ENCODE data around the gene CPT1B.
"Not testable (repeated sequence)": the region's sequence is repeated elsewhere in the genome, so short reads cannot be mapped to it uniquely, and the experiment has no call there.

CPT1B gene

GRCh38 chr22:50545522-50546325 lies 32.5 kb downstream of the CPT1B start, which contains the start of gene KLHDC7B:
KLHDC7B (plus strand) TSS chr22:50545899; CDS start chr22:50546244, 345 bp downstream.
- ATAC-seq (ENCODE audit: low read depth) (no peak), DNase-seq (ENCODE audit: low spot score) (no peak)
- no peaks in the 10 kb centered on the region for H3K36me3 ChIP-seq (ENCODE audit: low read depth)
- H3K27me3 ChIP-seq (ENCODE audit: insufficient read depth, poor library complexity, severe bottlenecking) = no peaks in the 10 kb centered on the region
- no peak within 1 kb of the TSS for H3K4me3 ChIP-seq (ENCODE audit: severe bottlenecking)
- no peak for TF ChIP-seq CTCF (IDR thresholded peaks at IDR 0.05; ENCODE audit: poor library complexity, severe bottlenecking)
- peak within 1 kb of the TSS; percentile 11 for H3K27ac ChIP-seq (ENCODE audit: poor library complexity, severe bottlenecking)
- H3K9me3 ChIP-seq (ENCODE audit: severe bottlenecking) = no peaks in the 10 kb centered on the region
- peaks cover 21% of the 10 kb centered on the region for H3K4me1 ChIP-seq (ENCODE audit: insufficient read depth, poor library complexity, severe bottlenecking)

- H3K27ac ChIP-seq (ENCODE audit: poor library complexity, severe bottlenecking) = peak overlapping the region; percentile 11
- peaks cover 27% of the 10 kb centered on the region for H3K4me1 ChIP-seq (ENCODE audit: insufficient read depth, poor library complexity, severe bottlenecking)
- H3K36me3 ChIP-seq (ENCODE audit: low read depth) = no peaks in the 10 kb centered on the region
- H3K9me3 ChIP-seq (ENCODE audit: severe bottlenecking) = no peaks in the 10 kb centered on the region
- no peak for TF ChIP-seq CTCF (IDR thresholded peaks at IDR 0.05; ENCODE audit: poor library complexity, severe bottlenecking)
- H3K27me3 ChIP-seq (ENCODE audit: insufficient read depth, poor library complexity, severe bottlenecking) = no peaks in the 10 kb centered on the region
- DNase-seq (ENCODE audit: low spot score) (peak; percentile 75), ATAC-seq (ENCODE audit: low read depth) (peak; percentile 52)
- H3K4me3 ChIP-seq (ENCODE audit: severe bottlenecking) = no peak overlapping the region
These were observed 33.4 kb downstream of the CPT1B start for GRCh38 chr22:50544746-50545253.

GRCh38 chr22:50544078-50544745 lies 34.0 kb downstream of the CPT1B start:
- Histone ChIP-seq H3K4me3 (ENCODE audit: severe bottlenecking) (no peak overlapping the region), H3K36me3 (ENCODE audit: low read depth) (no peaks in the 10 kb centered on the region), H3K4me1 (ENCODE audit: insufficient read depth, poor library complexity, severe bottlenecking) (peaks cover 30% of the 10 kb centered on the region), H3K9me3 (ENCODE audit: severe bottlenecking) (no peaks in the 10 kb centered on the region), H3K27ac (ENCODE audit: poor library complexity, severe bottlenecking) (peak overlapping the region; percentile 11), H3K27me3 (ENCODE audit: insufficient read depth, poor library complexity, severe bottlenecking) (no peaks in the 10 kb centered on the region)
- DNase-seq (ENCODE audit: low spot score) (no peak), ATAC-seq (ENCODE audit: low read depth) (no peak)
- TF ChIP-seq CTCF (IDR thresholded peaks at IDR 0.05; ENCODE audit: poor library complexity, severe bottlenecking) = no peak

GRCh38 chr22:50542416-50542927 lies 35.8 kb downstream of the CPT1B start:
- H3K4me1 ChIP-seq (ENCODE audit: insufficient read depth, poor library complexity, severe bottlenecking) = peaks cover 38% of the 10 kb centered on the region
- TF ChIP-seq CTCF (IDR thresholded peaks at IDR 0.05; ENCODE audit: poor library complexity, severe bottlenecking) = no peak
- ATAC-seq (ENCODE audit: low read depth) (no peak), DNase-seq (ENCODE audit: low spot score) (no peak)
- H3K27ac ChIP-seq (ENCODE audit: poor library complexity, severe bottlenecking) = peak overlapping the region; percentile 86
- no peak overlapping the region for H3K4me3 ChIP-seq (ENCODE audit: severe bottlenecking)
- no peaks in the 10 kb centered on the region for H3K9me3 ChIP-seq (ENCODE audit: severe bottlenecking)
- no peaks in the 10 kb centered on the region for H3K27me3 ChIP-seq (ENCODE audit: insufficient read depth, poor library complexity, severe bottlenecking)
- H3K36me3 ChIP-seq (ENCODE audit: low read depth) = no peaks in the 10 kb centered on the region

GRCh38 chr22:50541667-50542026 lies 36.6 kb downstream of the CPT1B start:
- Histone ChIP-seq H3K4me1 (ENCODE audit: insufficient read depth, poor library complexity, severe bottlenecking) (peaks cover 38% of the 10 kb centered on the region), H3K27ac (ENCODE audit: poor library complexity, severe bottlenecking) (peak overlapping the region; percentile 86)
- H3K27me3 ChIP-seq (ENCODE audit: insufficient read depth, poor library complexity, severe bottlenecking); H3K36me3 ChIP-seq (ENCODE audit: low read depth); H3K9me3 ChIP-seq (ENCODE audit: severe bottlenecking); H3K4me3 ChIP-seq (ENCODE audit: severe bottlenecking): not testable (repeated sequence)
- ATAC-seq (ENCODE audit: low read depth) (peak; percentile 66), DNase-seq (ENCODE audit: low spot score) (peak; percentile 69)

All from RWPE2 (cell line).